HG03280 (cell line): ENCODE results near the gene HABP2.

Source experiments
- ATAC-seq: cut with Tn5 transposase; IDR thresholded peaks from one replicate; pipeline ENCODE4 v1.9.1; 2021; ENCODE audit warnings: mild to moderate bottlenecking, moderate library complexity; ENCODE audit not compliant: unreplicated experiment

The HABP2 gene

GRCh38 chr10:113592380-113592779 is 39.5 kb downstream of the HABP2 start:
- no peak for ATAC-seq

GRCh38 chr10:113594652-113595051 is 41.8 kb downstream of the HABP2 start:
- no peak for ATAC-seq

- no peak for ATAC-seq
Observed at GRCh38 chr10:113600569-113600968, 47.7 kb downstream of the HABP2 start.

- no peak for ATAC-seq
Observed at GRCh38 chr10:113603057-113603777, 50.4 kb downstream of the HABP2 start.

GRCh38 chr10:113604572-113604971 is 51.7 kb downstream of the HABP2 start:
- no peak for ATAC-seq

- no peak for ATAC-seq
Observed at GRCh38 chr10:113605268-113605978, 52.6 kb downstream of the HABP2 start.

- ATAC-seq, result no peak
Observed at GRCh38 chr10:113609704-113610108, 56.9 kb downstream of the HABP2 start.

- no peak for ATAC-seq
Observed at GRCh38 chr10:113610631-113611601, 58.1 kb downstream of the HABP2 start.

GRCh38 chr10:113612154-113612553 is 59.3 kb downstream of the HABP2 start:
- no peak for ATAC-seq

- no peak for ATAC-seq
Observed at GRCh38 chr10:113613427-113613826, 60.6 kb downstream of the HABP2 start.

GRCh38 chr10:113613977-113614690 is 61.3 kb downstream of the HABP2 start:
- no peak for ATAC-seq

- no peak for ATAC-seq
Observed at GRCh38 chr10:113616244-113617074, 63.6 kb downstream of the HABP2 start.

GRCh38 chr10:113617086-113617485 is 64.2 kb downstream of the HABP2 start:
- no peak for ATAC-seq

- ATAC-seq, result no peak
Observed at GRCh38 chr10:113618338-113618737, 65.5 kb downstream of the HABP2 start.

- no peak for ATAC-seq
Observed at GRCh38 chr10:113619401-113619800, 66.5 kb downstream of the HABP2 start.

GRCh38 chr10:113620511-113620910 is 67.7 kb downstream of the HABP2 start:
- ATAC-seq, result no peak

- ATAC-seq, result no peak
Observed at GRCh38 chr10:113620936-113621335, 68.1 kb downstream of the HABP2 start.

GRCh38 chr10:113621799-113622198 is 68.9 kb downstream of the HABP2 start:
- ATAC-seq, result no peak

GRCh38 chr10:113622831-113623230 is 70.0 kb downstream of the HABP2 start:
- ATAC-seq, result no peak
